T-helper 2 cell treated with Interferon-gamma antibody and Interleukin-4, amounts not matched to agents 5 μg/mL and 100 μg/mL, for 36 hours (primary cell): ENCODE measurements around the gene ACP7.
"Not testable (repeated sequence)": the region's sequence is repeated elsewhere in the genome, so short reads cannot be mapped to it uniquely, and the experiment has no call there.

ENCODE experiments used
- DNase-seq: peaks from one replicate; pipeline ENCODE4 v3.0.0; 2021; ENCODE audit warnings: low spot score
- H3K27ac Mint-ChIP-seq: one replicate; pipeline ENCODE4 v1.8.0; 2021; ENCODE audit warnings: mild to moderate bottlenecking, mixed read lengths
- H3K27me3 Mint-ChIP-seq: one replicate; pipeline ENCODE4 v1.8.0; 2021; ENCODE audit warnings: low read depth, mixed read lengths
- H3K36me3 Mint-ChIP-seq: one replicate; pipeline ENCODE4 v1.8.0; 2021; ENCODE audit warnings: low read depth, mixed read lengths
- H3K4me1 Mint-ChIP-seq: one replicate; pipeline ENCODE4 v1.8.0; 2021; ENCODE audit warnings: low read depth, mixed read lengths
- H3K4me3 Mint-ChIP-seq: one replicate; pipeline ENCODE4 v1.8.0; 2022; ENCODE audit warnings: mild to moderate bottlenecking, moderate library complexity, mixed read lengths
- H3K9me3 Mint-ChIP-seq: one replicate; pipeline ENCODE4 v1.8.0; 2021; ENCODE audit warnings: mixed read lengths

The ACP7 gene

GRCh38 chr19:39084732-39085080 is 538 bp downstream of the ACP7 start:
- Mint-ChIP-seq H3K4me1 (peaks cover 3% of the 10 kb centered on the region), H3K27ac (no peak overlapping the region), H3K27me3 (peaks cover 48% of the 10 kb centered on the region), H3K4me3 (no peak overlapping the region), H3K36me3 (no peaks in the 10 kb centered on the region), H3K9me3 (no peaks in the 10 kb centered on the region)
- DNase-seq = no peak

GRCh38 chr19:39085392-39085791 is 1.2 kb downstream of the ACP7 start:
- Mint-ChIP-seq H3K27me3 (peaks cover 47% of the 10 kb centered on the region), H3K4me3 (no peak overlapping the region), H3K36me3 (no peaks in the 10 kb centered on the region), H3K9me3 (no peaks in the 10 kb centered on the region), H3K4me1 (peaks cover 3% of the 10 kb centered on the region), H3K27ac (no peak overlapping the region)
- no peak for DNase-seq

GRCh38 chr19:39086386-39086785 is 2.2 kb downstream of the ACP7 start:
- peaks cover 38% of the 10 kb centered on the region for H3K27me3 Mint-ChIP-seq
- no peaks in the 10 kb centered on the region for H3K9me3 Mint-ChIP-seq
- no peak overlapping the region for H3K4me3 Mint-ChIP-seq

GRCh38 chr19:39087907-39088686 is 3.9 kb downstream of the ACP7 start:
- no peak for DNase-seq
- Mint-ChIP-seq H3K4me3 (no peak overlapping the region), H3K36me3 (no peaks in the 10 kb centered on the region), H3K27ac (no peak overlapping the region), H3K27me3 (peaks cover 28% of the 10 kb centered on the region), H3K4me1 (peaks cover 3% of the 10 kb centered on the region), H3K9me3 (no peaks in the 10 kb centered on the region)

More at GRCh38 chr19:39086386-39086785, 2.2 kb downstream of the ACP7 start:
- no peak for DNase-seq
- Mint-ChIP-seq H3K27ac (no peak overlapping the region), H3K4me1 (peaks cover 3% of the 10 kb centered on the region), H3K36me3 (no peaks in the 10 kb centered on the region)

DNA sequence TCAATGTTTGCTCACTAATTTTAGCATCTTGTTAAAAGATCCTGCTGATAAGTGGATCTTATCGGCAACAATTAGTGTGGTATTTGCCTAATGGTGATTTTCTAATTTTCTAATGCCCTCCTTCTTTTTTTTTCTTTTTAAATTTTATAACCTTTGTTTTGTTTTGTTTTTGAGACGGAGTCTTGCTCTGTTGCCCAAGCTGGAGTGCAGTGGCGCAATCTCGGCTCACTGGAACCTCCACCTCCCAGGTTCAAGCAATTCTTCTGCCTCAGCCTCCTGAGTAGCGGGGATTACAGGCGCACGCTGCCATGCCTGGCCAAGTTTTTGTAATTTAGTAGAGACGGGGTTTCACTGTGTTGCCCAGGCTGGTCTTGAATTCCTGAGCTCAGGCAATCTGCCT is 5.8 kb downstream of the ACP7 start:
- DNase-seq, H3K4me1 Mint-ChIP-seq, H3K4me3 Mint-ChIP-seq, H3K9me3 Mint-ChIP-seq, H3K27ac Mint-ChIP-seq, H3K36me3 Mint-ChIP-seq: not testable (repeated sequence)
- peaks cover 17% of the 10 kb centered on the region for H3K27me3 Mint-ChIP-seq

DNA sequence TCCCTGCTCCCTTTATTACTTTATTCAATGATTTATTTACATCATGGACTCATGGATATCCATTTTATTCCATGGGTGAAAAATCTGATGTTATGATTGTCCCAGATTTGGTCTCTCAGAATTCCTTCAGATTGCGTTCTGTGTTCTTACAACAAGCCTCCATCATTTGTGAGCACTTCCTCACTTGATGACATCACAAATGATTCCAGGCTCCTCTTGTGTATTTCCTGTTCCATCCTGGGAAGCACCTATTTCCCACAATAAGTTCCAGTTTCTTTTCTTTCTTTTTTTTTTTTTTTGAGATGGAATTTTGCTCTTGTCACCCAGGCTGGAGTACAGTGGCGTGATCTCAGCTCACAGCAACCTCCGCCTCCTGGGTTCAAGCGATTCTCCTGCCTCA is 6.7 kb downstream of the ACP7 start:
- H3K4me1 Mint-ChIP-seq = no peaks in the 10 kb centered on the region
- H3K27ac Mint-ChIP-seq = no peak overlapping the region
- H3K4me3 Mint-ChIP-seq = no peak overlapping the region
- no peaks in the 10 kb centered on the region for H3K9me3 Mint-ChIP-seq
- no peak for DNase-seq
- no peaks in the 10 kb centered on the region for H3K36me3 Mint-ChIP-seq
- H3K27me3 Mint-ChIP-seq = peaks cover 8% of the 10 kb centered on the region

DNA sequence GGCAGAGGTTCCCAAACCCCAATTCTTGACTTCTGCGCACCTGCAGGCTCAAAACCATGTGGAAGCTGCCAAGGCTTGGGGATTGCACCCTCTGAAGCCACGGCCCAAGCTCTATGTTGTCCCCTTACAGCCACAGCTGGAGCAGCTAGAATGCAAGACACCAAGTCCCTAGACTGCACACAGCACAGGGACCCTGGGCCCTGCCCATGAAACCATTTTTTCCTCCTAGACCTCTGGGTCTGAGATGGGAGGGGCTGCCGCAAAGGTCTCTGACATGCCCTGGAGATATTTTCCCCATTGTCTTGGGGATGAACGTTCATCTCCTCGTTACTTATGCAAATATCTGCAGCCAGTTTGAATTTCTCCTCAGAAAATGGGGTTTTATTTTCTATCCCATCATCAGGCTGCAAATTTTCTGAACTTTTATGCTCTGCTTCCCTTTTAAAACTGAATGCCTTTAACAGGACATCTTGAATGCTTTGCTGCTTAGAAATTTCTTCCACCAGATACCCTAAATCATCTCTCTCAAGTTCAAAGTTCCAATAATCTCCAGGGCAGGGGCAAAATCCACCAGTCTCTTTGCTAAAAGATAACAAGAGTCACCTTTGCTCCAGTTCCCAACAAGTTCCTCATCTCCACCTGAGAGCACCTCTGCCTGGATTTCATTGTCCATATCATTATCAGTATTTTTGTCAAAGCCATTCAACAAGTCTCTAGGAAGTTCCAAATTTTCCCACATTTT is 11.8 kb downstream of the ACP7 start:
- not testable (repeated sequence) for H3K27ac Mint-ChIP-seq, H3K36me3 Mint-ChIP-seq, H3K4me1 Mint-ChIP-seq, DNase-seq, H3K9me3 Mint-ChIP-seq, H3K4me3 Mint-ChIP-seq
- peaks cover 26% of the 10 kb centered on the region for H3K27me3 Mint-ChIP-seq

GRCh38 chr19:39097299-39097698 is 13.1 kb downstream of the ACP7 start:
- no peaks in the 10 kb centered on the region for H3K36me3 Mint-ChIP-seq
- no peak overlapping the region for H3K4me3 Mint-ChIP-seq
- peaks cover 26% of the 10 kb centered on the region for H3K27me3 Mint-ChIP-seq
- no peaks in the 10 kb centered on the region for H3K4me1 Mint-ChIP-seq
- no peak overlapping the region for H3K27ac Mint-ChIP-seq
- H3K9me3 Mint-ChIP-seq = no peaks in the 10 kb centered on the region
- DNase-seq = no peak

- DNase-seq = no peak
- no peaks in the 10 kb centered on the region for H3K36me3 Mint-ChIP-seq
- peaks cover 26% of the 10 kb centered on the region for H3K27me3 Mint-ChIP-seq
- no peak overlapping the region for H3K4me3 Mint-ChIP-seq
- H3K4me1 Mint-ChIP-seq = no peaks in the 10 kb centered on the region
- H3K27ac Mint-ChIP-seq = no peak overlapping the region
- H3K9me3 Mint-ChIP-seq = no peaks in the 10 kb centered on the region
Observed at GRCh38 chr19:39097721-39098120, 13.6 kb downstream of the ACP7 start.

GRCh38 chr19:39098365-39099269 is 14.4 kb downstream of the ACP7 start:
- peaks cover 23% of the 10 kb centered on the region for H3K27me3 Mint-ChIP-seq

GRCh38 chr19:39099341-39099740 is 15.2 kb downstream of the ACP7 start:
- no peak for DNase-seq
- peaks cover 21% of the 10 kb centered on the region for H3K27me3 Mint-ChIP-seq
- no peak overlapping the region for H3K27ac Mint-ChIP-seq
- no peaks in the 10 kb centered on the region for H3K9me3 Mint-ChIP-seq
- H3K36me3 Mint-ChIP-seq = no peaks in the 10 kb centered on the region
- H3K4me3 Mint-ChIP-seq = no peak overlapping the region
- H3K4me1 Mint-ChIP-seq = no peaks in the 10 kb centered on the region

More at GRCh38 chr19:39098365-39099269, 14.4 kb downstream of the ACP7 start:
- Mint-ChIP-seq H3K4me3 (no peak overlapping the region), H3K27ac (no peak overlapping the region), H3K36me3 (no peaks in the 10 kb centered on the region), H3K4me1 (no peaks in the 10 kb centered on the region), H3K9me3 (no peaks in the 10 kb centered on the region)
- no peak for DNase-seq

GRCh38 chr19:39100500-39101166 is 16.5 kb downstream of the ACP7 start:
- peaks cover 21% of the 10 kb centered on the region for H3K27me3 Mint-ChIP-seq

GRCh38 chr19:39103151-39103550 is 19.0 kb downstream of the ACP7 start:
- no peak overlapping the region for H3K4me3 Mint-ChIP-seq
- H3K4me1 Mint-ChIP-seq = no peaks in the 10 kb centered on the region
- H3K27ac Mint-ChIP-seq = no peak overlapping the region

More at GRCh38 chr19:39100500-39101166, 16.5 kb downstream of the ACP7 start:
- no peaks in the 10 kb centered on the region for H3K36me3 Mint-ChIP-seq
- no peaks in the 10 kb centered on the region for H3K4me1 Mint-ChIP-seq
- H3K27ac Mint-ChIP-seq = no peak overlapping the region
- no peak overlapping the region for H3K4me3 Mint-ChIP-seq
- H3K9me3 Mint-ChIP-seq = no peaks in the 10 kb centered on the region
- no peak for DNase-seq

More at GRCh38 chr19:39103151-39103550, 19.0 kb downstream of the ACP7 start:
- no peaks in the 10 kb centered on the region for H3K36me3 Mint-ChIP-seq
- no peaks in the 10 kb centered on the region for H3K9me3 Mint-ChIP-seq
- DNase-seq = no peak
- H3K27me3 Mint-ChIP-seq = peaks cover 12% of the 10 kb centered on the region
